Endodermal cell (in vitro differentiated cells): ENCODE data around the gene EP400. TPM values are rescaled to one million over a fixed set of nuclear protein-coding genes. Genes with fewer than 3 reads are reported as not detected.

Experiments
- DNase-seq: peaks from one replicate; pipeline ENCODE4 v3.0.0-alpha.2; 2017
- H3K27ac ChIP-seq: 2 replicates; pipeline ENCODE4 v1.5.1; 2013; ENCODE audit warnings: mild to moderate bottlenecking, low read depth, low read length, moderate library complexity
- H3K27me3 ChIP-seq: 2 replicates; pipeline ENCODE4 v1.6.1; 2013; ENCODE audit warnings: mild to moderate bottlenecking, low read length, moderate library complexity; ENCODE audit not compliant: insufficient read depth, control insufficient read depth, poor library complexity, severe bottlenecking
- H3K36me3 ChIP-seq: 2 replicates; pipeline ENCODE4 v1.7.0; 2013; ENCODE audit warnings: mild to moderate bottlenecking, low read length, moderate library complexity; ENCODE audit not compliant: control insufficient read depth, insufficient read depth
- H3K4me1 ChIP-seq: one replicate; pipeline ENCODE4 v1.7.0; 2013; ENCODE audit warnings: low read length; ENCODE audit not compliant: control insufficient read depth, insufficient read depth
- H3K4me3 ChIP-seq: 2 replicates; pipeline ENCODE4 v1.5.1; 2013; ENCODE audit warnings: mild to moderate bottlenecking, low read length, moderate library complexity
- H3K9ac ChIP-seq: 2 replicates; pipeline ENCODE4 v1.6.1; 2013; ENCODE audit warnings: mild to moderate bottlenecking, low read length, moderate library complexity; ENCODE audit not compliant: poor library complexity, severe bottlenecking; ENCODE audit errors: extremely low read depth
- H3K9me3 ChIP-seq: 2 replicates; pipeline ENCODE4 v1.6.1; 2013; ENCODE audit warnings: mild to moderate bottlenecking, low read length, moderate library complexity; ENCODE audit not compliant: control insufficient read depth
- H3K27ac Mint-ChIP-seq: 2 replicates; pipeline ENCODE4 v1.8.0; 2020; ENCODE audit warnings: mixed read lengths
- H3K27me3 Mint-ChIP-seq: 2 replicates; pipeline ENCODE4 v1.8.0; 2021; ENCODE audit warnings: mild to moderate bottlenecking, mixed read lengths; ENCODE audit not compliant: insufficient read depth
- H3K36me3 Mint-ChIP-seq: 2 replicates; pipeline ENCODE4 v1.8.0; 2020; ENCODE audit warnings: low read depth, mixed read lengths
- H3K4me1 Mint-ChIP-seq: 2 replicates; pipeline ENCODE4 v1.8.0; 2020; ENCODE audit warnings: mixed read lengths
- H3K4me3 Mint-ChIP-seq: 2 replicates; pipeline ENCODE4 v1.8.0; 2020; ENCODE audit warnings: mild to moderate bottlenecking, moderate library complexity, mixed read lengths
- H3K9me3 Mint-ChIP-seq: 2 replicates; pipeline ENCODE4 v1.8.0; 2020; ENCODE audit warnings: mild to moderate bottlenecking, mixed read lengths
- CTCF ChIP-seq: fragments of 200-600 bp; sonication (generic); conservative IDR thresholded peaks from 2 replicates; pipeline ENCODE4 v1.5.0; 2021; ENCODE audit warnings: antibody characterized with exemption, mild to moderate bottlenecking
- WGBS, 2 experiments: methylation state at CpG; one replicate each; pipeline versions ENCODE4 v1.1.5 to v1.1.7; 2013; ENCODE audit warnings: missing lambda C conversion rate in 2 of 2, mixed read lengths in 1 of 2; ENCODE audit not compliant: insufficient coverage in 1 of 2, insufficient read length in 1 of 2; 5-methylcytosine and 5-hydroxymethylcytosine counted together
- total RNA-seq, 2 donors: library from RNA; stranded (reverse); fragmentation: NEBNext Ultra II Directional in 1 of 2; extraction: Animal tissue kit (Norgen Biotek cat#: 25700) in 1 of 2; gene quantifications; 2 replicates in 1 of 2; 3 replicates in 1 of 2; pipeline ENCODE4 v1.2.1, GENCODE V29; 2021

EP400 gene
- total RNA-seq, 2 donors from 2014 or later, result 64.7 to 78.3 TPM

- H3K27ac Mint-ChIP-seq, result no peak overlapping the region
- peaks cover 80% of the 10 kb centered on the region for H3K36me3 Mint-ChIP-seq
- Histone ChIP-seq H3K4me3 (no peak overlapping the region), H3K36me3 (peaks cover 64% of the 10 kb centered on the region), H3K9ac (no peak overlapping the region), H3K27me3 (no peaks in the 10 kb centered on the region), H3K27ac (no peak overlapping the region), H3K9me3 (peaks cover 33% of the 10 kb centered on the region), H3K4me1 (no peaks in the 10 kb centered on the region)
- no peak overlapping the region for H3K4me3 Mint-ChIP-seq
- no peak for DNase-seq
- TF ChIP-seq CTCF, result no peak
- 97 to 98% methylated on average over 4 to 7 of the region's 8 CpGs for WGBS, 2 experiments
- peaks cover 44% of the 10 kb centered on the region for H3K9me3 Mint-ChIP-seq
- H3K4me1 Mint-ChIP-seq, result no peaks in the 10 kb centered on the region
- H3K27me3 Mint-ChIP-seq, result peaks cover 12% of the 10 kb centered on the region
Observed at GRCh38 chr12:132127041-132127440, 177.3 kb downstream of the EP400 start.

- Histone ChIP-seq H3K9ac (no peak overlapping the region), H3K36me3 (peaks cover 50% of the 10 kb centered on the region), H3K27me3 (no peaks in the 10 kb centered on the region), H3K9me3 (peaks cover 33% of the 10 kb centered on the region), H3K4me1 (no peaks in the 10 kb centered on the region), H3K4me3 (no peak overlapping the region), H3K27ac (no peak overlapping the region)
- Mint-ChIP-seq H3K4me1 (no peaks in the 10 kb centered on the region), H3K4me3 (no peak overlapping the region), H3K9me3 (peaks cover 44% of the 10 kb centered on the region), H3K27me3 (peaks cover 12% of the 10 kb centered on the region), H3K27ac (no peak overlapping the region), H3K36me3 (peaks cover 71% of the 10 kb centered on the region)
- WGBS, 2 experiments, result 94 to 95% methylated on average over 2 to 3 of the region's 3 CpGs
- no peak for DNase-seq
- TF ChIP-seq CTCF, result no peak
Observed at GRCh38 chr12:132129007-132129406, 179.3 kb downstream of the EP400 start.

- Mint-ChIP-seq H3K27me3 (peaks cover 12% of the 10 kb centered on the region), H3K4me1 (no peaks in the 10 kb centered on the region), H3K4me3 (no peak overlapping the region), H3K9me3 (peaks cover 44% of the 10 kb centered on the region), H3K36me3 (peaks cover 54% of the 10 kb centered on the region), H3K27ac (no peak overlapping the region)
- H3K36me3 ChIP-seq, result peaks cover 33% of the 10 kb centered on the region
- H3K9ac ChIP-seq, result no peak overlapping the region
- H3K27ac ChIP-seq, result no peak overlapping the region
- no peak overlapping the region for H3K4me3 ChIP-seq
- H3K4me1 ChIP-seq, result no peaks in the 10 kb centered on the region
- H3K9me3 ChIP-seq, result peaks cover 33% of the 10 kb centered on the region
- TF ChIP-seq CTCF, result no peak
- DNase-seq, result no peak
- H3K27me3 ChIP-seq, result no peaks in the 10 kb centered on the region
- whole genome bisulfite sequencing, 2 experiments, result 94 to 99% methylated on average over 12 to 14 of the region's 14 CpGs
Observed at GRCh38 chr12:132130690-132131089, 180.9 kb downstream of the EP400 start.

Other genes starting within 250 kb of the EP400 start
- 10 to 100 TPM; 50.0 to 52.3 TPM for gene SFSWAP, start 238.9 kb upstream of the EP400 start, total RNA-seq
- gene MMP17, start 121.5 kb upstream of the EP400 start, total RNA-seq, result 10 to 100 TPM; 10.9 to 12.0 TPM
- gene ULK1, start 55.3 kb upstream of the EP400 start, total RNA-seq, result 100 to 1,000 TPM in 1 of 2 donors, 10 to 100 TPM in 1; 68.0 to 104 TPM
- 10 to 100 TPM; 37.3 to 56.7 TPM for gene PUS1, start 20.7 kb upstream of the EP400 start, total RNA-seq
- gene DDX51, start 194.4 kb downstream of the EP400 start, total RNA-seq, result 10 to 100 TPM; 31.5 to 33.8 TPM
- 10 to 100 TPM; 22.7 to 32.7 TPM for gene NOC4L, start 194.5 kb downstream of the EP400 start, total RNA-seq